Measurements from ENCODE around the gene SLC25A34. TPM values are rescaled to one million over a fixed set of nuclear protein-coding genes. Genes with fewer than 3 reads are reported as not detected.

SLC25A34 gene
- total and polyA plus RNA-seq, 4 donors: 1.6 to 4.2 (median 2.2) TPM

DNA sequence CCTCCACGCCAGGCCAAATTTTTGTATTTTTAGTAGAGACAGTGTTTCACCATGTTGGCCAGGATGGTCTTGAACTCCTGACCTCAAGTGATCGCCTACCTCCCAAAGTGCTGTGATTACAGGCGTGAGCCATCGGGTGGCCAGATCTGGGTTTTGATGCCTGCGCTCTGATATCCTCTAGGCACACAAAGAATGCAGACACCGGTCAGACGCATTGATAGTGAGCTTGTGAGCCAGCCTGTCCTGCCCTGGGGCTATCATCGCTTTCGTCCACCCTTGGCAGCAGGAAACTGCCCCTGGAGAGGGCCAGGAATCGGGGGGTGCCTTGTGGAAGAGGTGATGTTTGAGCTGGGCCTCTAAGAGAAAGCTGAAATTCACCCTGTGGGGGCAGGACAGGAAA lies 26.5 kb downstream of the SLC25A34 start:
- Histone ChIP-seq H3K9ac (ENCODE audit: insufficient read depth in 1 of 2, low read length in 2 of 2) (no peak overlapping the region), H3K4me3 (no peak overlapping the region), H3K36me3 (ENCODE audit: control insufficient read depth in 4 of 4, insufficient read depth in 4 of 4, low read length in 4 of 4) (peaks cover 0 to 20% (median 3%) of the 10 kb centered on the region in 4 donors), H3K9me3 (ENCODE audit: control insufficient read depth in 4 of 4, insufficient read depth in 3 of 4, low read length in 3 of 4) (no peaks in the 10 kb centered on the region), H3K27me3 (ENCODE audit: control insufficient read depth in 3 of 3, insufficient read depth in 3 of 3, low read length in 2 of 3) (no peaks in the 10 kb centered on the region), H3K27ac (ENCODE audit: low read depth in 1 of 2, low read length in 1 of 2) (no peak overlapping the region), H3K4me1 (ENCODE audit: control insufficient read depth in 5 of 5, insufficient read depth in 5 of 5, low read length in 5 of 5) (peaks cover 0 to 37% (median 12%) of the 10 kb centered on the region in 5 donors)
- ATAC-seq (ENCODE audit: insufficient read depth, low FRiP score) (no peak), DNase-seq (no peak)
- TF ChIP-seq, protein P1, sequence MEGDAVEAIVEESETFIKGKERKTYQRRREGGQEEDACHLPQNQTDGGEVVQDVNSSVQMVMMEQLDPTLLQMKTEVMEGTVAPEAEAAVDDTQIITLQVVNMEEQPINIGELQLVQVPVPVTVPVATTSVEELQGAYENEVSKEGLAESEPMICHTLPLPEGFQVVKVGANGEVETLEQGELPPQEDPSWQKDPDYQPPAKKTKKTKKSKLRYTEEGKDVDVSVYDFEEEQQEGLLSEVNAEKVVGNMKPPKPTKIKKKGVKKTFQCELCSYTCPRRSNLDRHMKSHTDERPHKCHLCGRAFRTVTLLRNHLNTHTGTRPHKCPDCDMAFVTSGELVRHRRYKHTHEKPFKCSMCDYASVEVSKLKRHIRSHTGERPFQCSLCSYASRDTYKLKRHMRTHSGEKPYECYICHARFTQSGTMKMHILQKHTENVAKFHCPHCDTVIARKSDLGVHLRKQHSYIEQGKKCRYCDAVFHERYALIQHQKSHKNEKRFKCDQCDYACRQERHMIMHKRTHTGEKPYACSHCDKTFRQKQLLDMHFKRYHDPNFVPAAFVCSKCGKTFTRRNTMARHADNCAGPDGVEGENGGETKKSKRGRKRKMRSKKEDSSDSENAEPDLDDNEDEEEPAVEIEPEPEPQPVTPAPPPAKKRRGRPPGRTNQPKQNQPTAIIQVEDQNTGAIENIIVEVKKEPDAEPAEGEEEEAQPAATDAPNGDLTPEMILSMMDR (IDR thresholded peaks at IDR 0.05; ENCODE audit: control extremely low read depth, extremely low read depth): no peak
- WGBS, 2 donors: 75 to 81% methylated on average over 10 of the region's 10 CpGs

DNA sequence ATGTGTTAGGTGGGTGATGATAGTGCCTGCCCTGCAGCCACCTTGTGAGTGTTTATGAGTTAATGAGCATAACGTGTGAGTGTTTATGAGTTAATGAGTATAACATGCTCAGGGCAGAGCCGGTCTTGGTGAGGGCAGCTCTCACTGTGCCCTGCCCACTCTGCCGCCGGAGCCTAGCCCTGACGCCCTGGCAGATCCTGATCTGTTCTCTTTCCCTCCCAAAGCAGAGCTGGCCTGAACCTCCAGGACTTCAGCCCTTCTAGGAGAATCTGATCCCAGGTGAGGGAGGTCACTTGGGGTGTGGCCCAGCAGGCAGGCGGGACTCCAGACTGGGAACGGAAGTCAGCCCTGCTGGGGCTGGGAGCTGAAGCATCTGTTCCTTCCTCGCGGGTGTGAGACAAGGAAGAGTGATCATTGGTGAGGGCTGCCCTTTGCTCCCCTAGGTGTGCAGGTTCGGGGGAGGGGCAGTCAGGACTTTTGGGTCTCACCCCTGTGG lies 28.3 kb downstream of the SLC25A34 start:
- DNase-seq (no peak), ATAC-seq (ENCODE audit: insufficient read depth, low FRiP score) (no peak)
- Histone ChIP-seq H3K4me1 (ENCODE audit: control insufficient read depth in 5 of 5, insufficient read depth in 5 of 5, low read length in 5 of 5) (peaks cover 0 to 30% (median 9%) of the 10 kb centered on the region in 5 donors), H3K27ac (ENCODE audit: low read depth in 1 of 2, low read length in 1 of 2) (no peak overlapping the region), H3K4me3 (no peak overlapping the region), H3K36me3 (ENCODE audit: control insufficient read depth in 4 of 4, insufficient read depth in 4 of 4, low read length in 4 of 4) (peaks cover 0 to 31% (median 9%) of the 10 kb centered on the region in 4 donors), H3K9ac (ENCODE audit: insufficient read depth in 1 of 2, low read length in 2 of 2) (no peak overlapping the region), H3K27me3 (ENCODE audit: control insufficient read depth in 3 of 3, insufficient read depth in 3 of 3, low read length in 2 of 3) (no peaks in the 10 kb centered on the region), H3K9me3 (ENCODE audit: control insufficient read depth in 4 of 4, insufficient read depth in 3 of 4, low read length in 3 of 4) (no peaks in the 10 kb centered on the region)
- WGBS, 2 donors: 73 to 77% methylated on average over 10 of the region's 10 CpGs
- TF ChIP-seq, protein P1 (IDR thresholded peaks at IDR 0.05; ENCODE audit: control extremely low read depth, extremely low read depth): no peak

DNA sequence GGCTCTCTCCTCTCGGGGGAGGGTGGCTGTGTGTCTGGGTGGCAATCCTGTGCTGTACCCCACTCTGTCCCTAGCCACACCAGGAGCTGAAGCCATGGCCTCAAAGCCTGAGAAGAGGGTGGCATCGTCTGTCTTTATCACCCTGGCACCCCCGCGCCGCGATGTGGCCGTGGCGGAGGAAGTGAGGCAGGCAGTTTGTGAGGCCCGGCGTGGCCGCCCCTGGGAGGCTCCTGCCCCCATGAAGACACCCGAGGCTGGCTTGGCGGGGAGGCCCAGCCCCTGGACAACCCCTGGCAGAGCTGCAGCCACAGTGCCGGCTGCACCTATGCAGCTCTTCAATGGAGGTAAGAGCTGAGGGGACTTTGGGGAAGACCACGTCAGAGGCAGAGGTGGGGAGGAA lies 28.8 kb downstream of the SLC25A34 start:
- H3K9me3 ChIP-seq (ENCODE audit: control insufficient read depth in 4 of 4, insufficient read depth in 3 of 4, low read length in 3 of 4): no peaks in the 10 kb centered on the region
- no peaks in the 10 kb centered on the region for H3K27me3 ChIP-seq (ENCODE audit: control insufficient read depth in 3 of 3, insufficient read depth in 3 of 3, low read length in 2 of 3)
- no peak overlapping the region for H3K4me3 ChIP-seq
- TF ChIP-seq, protein P1 (IDR thresholded peaks at IDR 0.05; ENCODE audit: control extremely low read depth, extremely low read depth): no peak
- ATAC-seq (ENCODE audit: insufficient read depth, low FRiP score): no peak
- H3K27ac ChIP-seq (ENCODE audit: low read depth in 1 of 2, low read length in 1 of 2): no peak overlapping the region
- no peak for DNase-seq
- 84 to 87% methylated on average over 15 of the region's 15 CpGs for WGBS, 2 donors
- peaks cover 0 to 31% (median 9%) of the 10 kb centered on the region in 4 donors for H3K36me3 ChIP-seq (ENCODE audit: control insufficient read depth in 4 of 4, insufficient read depth in 4 of 4, low read length in 4 of 4)
- H3K9ac ChIP-seq (ENCODE audit: insufficient read depth in 1 of 2, low read length in 2 of 2): no peak overlapping the region
- peaks cover 0 to 30% (median 9%) of the 10 kb centered on the region in 5 donors for H3K4me1 ChIP-seq (ENCODE audit: control insufficient read depth in 5 of 5, insufficient read depth in 5 of 5, low read length in 5 of 5)
